Ovary (tissue), 3 donors: ENCODE results near the gene USH2A.

Source experiments
- CTCF ChIP-seq, 3 donors: fragments of 450-650 bp in 2 of 3; fragments of 200-600 bp in 1 of 3; IDR thresholded peaks; one replicate each; pipeline versions ENCODE4 v1.5.1 to v1.8.0; 2016 to 2022; ENCODE audit warnings: antibody characterized with exemption in 3 of 3, mild to moderate bottlenecking in 1 of 3
- EP300 ChIP-seq: sonication (generic); formaldehyde crosslinking; IDR thresholded peaks from one replicate; pipeline ENCODE4 v1.6.1; 2017; ENCODE audit warnings: antibody characterized with exemption
- POLR2A ChIP-seq: fragments of 450-650 bp; IDR thresholded peaks from one replicate; pipeline ENCODE4 v1.6.1; 2017; ENCODE audit warnings: antibody characterized with exemption, mild to moderate bottlenecking, moderate library complexity
- donor health status: DM: no; HTN: no; CAD: no.

- TF ChIP-seq EP300 = no peak
- TF ChIP-seq CTCF (IDR thresholded peaks at IDR 0.05) = no peak
- no peak for TF ChIP-seq POLR2A
These were observed 587.3 kb downstream of the USH2A start for GRCh38 chr1:215835951-215836350.
